Esophagus (tissue), 2 donors: ENCODE results near the gene ANKMY1. TPM values are rescaled to one million over a fixed set of nuclear protein-coding genes. Genes with fewer than 3 reads are reported as not detected.

ENCODE experiments used
- H3K27ac ChIP-seq, 2 donors: one replicate each; pipeline ENCODE4 v1.5.1; 2013; ENCODE audit warnings: low read depth in 2 of 2, mild to moderate bottlenecking in 2 of 2, inconsistent platforms in 1 of 2, low read length in 1 of 2, moderate library complexity in 1 of 2
- H3K27me3 ChIP-seq, 2 donors: one replicate each; pipeline ENCODE4 v1.6.1; 2013; ENCODE audit warnings: low read length in 2 of 2, control low read depth in 1 of 2, mild to moderate bottlenecking in 1 of 2; ENCODE audit not compliant: insufficient read depth in 2 of 2, control insufficient read depth in 1 of 2
- H3K36me3 ChIP-seq, 2 donors: one replicate each; pipeline ENCODE4 v1.6.1; 2013; ENCODE audit warnings: low read length in 1 of 2; ENCODE audit not compliant: control insufficient read depth in 2 of 2, insufficient read depth in 2 of 2
- H3K4me1 ChIP-seq, 2 donors: one replicate each; pipeline ENCODE4 v1.6.1; 2013; ENCODE audit warnings: low read length in 1 of 2; ENCODE audit not compliant: control insufficient read depth in 2 of 2, insufficient read depth in 2 of 2
- H3K4me3 ChIP-seq, 2 donors: one replicate each; pipeline ENCODE4 v1.5.1; 2013; ENCODE audit warnings: low read length in 2 of 2, mild to moderate bottlenecking in 2 of 2, low read depth in 1 of 2, moderate library complexity in 1 of 2
- H3K9me3 ChIP-seq, 2 donors: one replicate each; pipeline ENCODE4 v1.6.1; 2013; ENCODE audit warnings: mild to moderate bottlenecking in 2 of 2, low read depth in 1 of 2, low read length in 1 of 2, moderate library complexity in 1 of 2; ENCODE audit not compliant: control insufficient read depth in 2 of 2, insufficient read depth in 1 of 2
- WGBS, 2 donors: extraction: QIAGEN DNeasy Blood & Tissue Kit; methylation state at CpG; one replicate each; pipeline ENCODE4 v1.1.7; 2013; 5-methylcytosine and 5-hydroxymethylcytosine counted together
- polyA plus RNA-seq, 2 donors: library from polyadenylated mRNA; stranded (reverse); fragments of 200-250 nt; gene quantifications; one replicate each; pipeline ENCODE4 v1.2.3, GENCODE V29; 2013
- donor health status: healthy with polysubstance abuse.
- donor health status: Bipolar disorder and iron deficiency.

The ANKMY1 gene
- polyA plus RNA-seq, 2 donors, result 4.8 to 16.2 TPM

DNA sequence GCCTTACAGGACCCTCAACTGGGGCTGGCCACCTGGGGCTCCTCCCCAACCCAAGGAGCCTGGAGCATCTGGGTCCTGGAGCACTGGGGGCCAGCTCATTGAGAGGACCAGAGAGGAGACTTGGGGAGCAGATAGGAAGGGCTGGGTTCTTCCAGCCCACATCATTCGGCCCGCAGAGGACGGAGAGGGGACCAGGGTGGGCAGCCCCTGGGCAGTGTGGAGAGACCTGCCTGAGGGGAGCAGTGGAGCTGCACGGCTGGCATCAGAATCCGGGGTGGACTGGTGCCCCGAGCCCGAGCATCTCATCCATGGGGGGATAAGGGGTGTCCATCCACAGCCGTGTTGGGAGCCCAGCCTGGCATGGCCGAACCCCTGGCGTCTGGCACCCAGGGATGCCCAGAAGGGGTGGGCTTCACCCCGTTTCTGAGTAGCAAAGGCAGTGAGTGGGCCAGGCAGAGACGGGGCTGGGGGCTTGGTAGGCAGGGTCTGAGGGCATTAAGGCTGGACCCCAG is 111.1 kb downstream of the ANKMY1 start:
- WGBS, 2 donors, result 84 to 86% methylated on average over 12 of the region's 12 CpGs

DNA sequence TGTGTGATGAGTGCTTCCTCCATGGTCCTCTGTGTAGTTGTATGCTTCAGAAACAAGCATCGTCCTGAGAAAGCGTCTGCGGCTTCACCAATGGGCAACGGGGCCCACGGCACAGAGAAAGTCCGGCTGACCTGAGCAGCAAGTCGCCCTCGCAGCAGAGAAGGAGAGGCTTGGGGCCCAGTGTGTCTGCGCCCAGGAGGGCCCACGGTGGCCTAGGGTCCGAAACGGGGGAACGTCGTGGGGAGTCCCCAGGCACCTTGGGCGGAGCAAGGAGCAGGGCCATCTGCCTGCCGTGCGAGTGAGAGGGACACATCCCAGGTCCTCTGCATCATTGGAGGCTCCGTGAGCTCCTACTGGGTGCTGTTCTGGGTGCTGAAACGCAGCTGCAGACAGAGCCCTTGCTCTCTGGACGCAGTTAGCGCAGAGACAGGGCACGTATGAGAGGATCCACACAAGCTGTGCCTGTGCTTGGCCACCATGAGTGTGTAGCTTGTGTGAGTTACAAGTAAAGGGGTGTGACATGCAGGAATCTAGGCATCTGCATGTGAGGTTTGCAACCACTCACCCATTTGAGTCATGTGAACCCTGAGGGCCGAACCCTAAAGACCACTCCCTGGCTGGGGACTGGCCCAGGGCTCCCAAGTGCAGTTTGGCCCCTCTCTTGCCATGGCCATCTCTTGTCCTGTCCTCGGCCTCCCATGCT is 111.7 kb downstream of the ANKMY1 start:
- WGBS, 2 donors, result 81 to 84% methylated on average over 24 of the region's 24 CpGs
- H3K27ac ChIP-seq, result no peak overlapping the region
- H3K4me1 ChIP-seq, result peaks cover 6 to 76% of the 10 kb centered on the region in 2 donors
- no peak overlapping the region for H3K4me3 ChIP-seq
- H3K36me3 ChIP-seq, result peaks cover 0 to 17% of the 10 kb centered on the region in 2 donors
- H3K9me3 ChIP-seq, result no peaks in the 10 kb centered on the region
- H3K27me3 ChIP-seq, result no peaks in the 10 kb centered on the region

More for the DNA sequence above, 111.1 kb downstream of the ANKMY1 start:
- no peak overlapping the region for H3K27ac ChIP-seq
- no peaks in the 10 kb centered on the region for H3K9me3 ChIP-seq
- no peak overlapping the region for H3K4me3 ChIP-seq
- no peaks in the 10 kb centered on the region for H3K27me3 ChIP-seq
- peaks cover 8 to 77% of the 10 kb centered on the region in 2 donors for H3K4me1 ChIP-seq
- H3K36me3 ChIP-seq, result peaks cover 0 to 17% of the 10 kb centered on the region in 2 donors

DNA sequence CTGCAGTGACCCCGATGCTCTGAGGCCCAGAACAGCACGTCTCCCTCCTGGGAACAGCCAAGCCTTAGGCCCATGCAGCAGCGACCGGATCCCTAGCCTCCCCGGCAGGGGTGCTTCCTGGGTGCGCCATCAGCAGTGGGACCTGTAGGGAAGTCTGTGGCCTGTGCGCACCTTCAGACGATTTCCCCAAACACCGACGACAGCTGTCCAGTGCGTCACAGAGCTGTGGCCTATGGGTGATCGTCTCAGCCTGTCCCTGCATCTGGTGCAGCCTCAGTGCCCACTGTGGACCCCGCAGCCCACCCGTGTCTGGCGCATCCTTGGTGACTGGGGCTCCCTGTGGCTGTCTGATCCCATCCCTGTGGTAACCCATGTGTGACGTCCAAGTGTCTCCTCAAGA is 113.3 kb downstream of the ANKMY1 start:
- Histone ChIP-seq H3K36me3 (peaks cover 0 to 17% of the 10 kb centered on the region in 2 donors), H3K4me1 (peaks cover 6 to 72% of the 10 kb centered on the region in 2 donors), H3K9me3 (no peaks in the 10 kb centered on the region), H3K27ac (no peak overlapping the region), H3K4me3 (no peak overlapping the region), H3K27me3 (no peaks in the 10 kb centered on the region)
- 85 to 87% methylated on average over 16 of the region's 16 CpGs for whole genome bisulfite sequencing, 2 donors

DNA sequence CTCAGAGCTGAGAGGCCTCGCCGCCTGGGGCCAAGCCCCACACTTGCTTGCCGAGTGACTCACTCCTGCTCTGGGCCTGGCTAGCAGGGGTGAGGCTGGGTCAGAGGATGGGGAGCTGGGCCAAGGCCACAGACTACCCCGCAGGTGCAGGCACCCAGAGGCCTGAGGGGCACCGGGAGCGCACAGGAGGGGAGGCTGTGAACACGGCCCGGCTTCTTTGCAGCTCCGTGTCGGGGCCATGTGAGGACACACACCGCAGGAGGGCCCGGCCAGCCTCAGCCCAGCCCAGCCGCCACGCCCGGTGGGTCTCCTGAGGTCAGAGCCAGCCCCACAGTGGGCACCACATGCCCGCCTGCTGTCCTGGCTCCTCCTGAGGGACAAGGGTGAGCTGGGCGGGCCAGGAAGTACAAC is 113.9 kb downstream of the ANKMY1 start:
- Histone ChIP-seq H3K27me3 (no peaks in the 10 kb centered on the region), H3K27ac (peak overlapping the region in 1 of 2 donors; percentile 14), H3K4me3 (no peak overlapping the region), H3K36me3 (peaks cover 0 to 17% of the 10 kb centered on the region in 2 donors), H3K4me1 (peaks cover 6 to 72% of the 10 kb centered on the region in 2 donors), H3K9me3 (no peaks in the 10 kb centered on the region)
- WGBS, 2 donors, result 50 to 68% methylated on average over 16 to 17 of the region's 17 CpGs

DNA sequence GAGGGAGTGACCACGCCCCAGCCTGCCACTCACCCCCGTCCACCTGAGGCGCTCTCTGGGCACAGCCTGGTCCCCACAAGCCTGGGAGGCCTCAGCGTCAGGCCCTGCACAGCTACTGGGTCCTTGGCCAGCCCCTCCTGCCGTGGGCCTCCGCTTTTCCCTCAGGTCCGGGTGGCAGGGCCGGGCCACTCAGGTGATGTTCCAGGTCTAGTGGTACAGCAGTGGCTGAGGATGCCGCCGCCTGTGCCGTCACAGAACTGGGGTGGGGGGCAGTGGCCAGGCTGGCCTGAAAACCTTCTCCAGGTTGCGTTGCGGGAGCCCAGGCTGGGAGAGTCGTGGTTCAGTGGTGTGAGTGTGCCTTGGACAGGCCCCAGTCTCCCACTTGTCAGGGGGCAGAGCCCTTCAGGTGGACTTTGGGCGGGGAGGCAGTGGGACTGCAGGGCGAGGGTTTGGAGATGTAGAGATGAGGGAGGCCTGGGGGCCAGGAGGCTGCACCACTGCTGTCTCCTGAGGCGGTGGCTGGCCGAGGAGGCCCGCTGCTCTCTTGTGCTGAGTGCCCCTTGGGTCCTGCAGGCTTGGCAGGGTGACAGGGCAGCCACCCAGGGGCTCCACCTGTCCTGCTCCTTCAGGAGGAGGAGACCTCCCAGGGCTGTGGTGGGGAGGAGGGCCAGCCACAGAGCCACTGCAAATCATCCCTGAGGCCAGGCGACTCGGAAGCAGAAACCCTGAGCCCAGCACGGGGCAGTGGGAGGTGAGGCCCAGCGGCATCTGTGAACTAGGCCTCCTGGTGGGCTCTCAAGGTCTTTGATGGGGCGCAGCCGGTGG is 114.7 kb downstream of the ANKMY1 start:
- Histone ChIP-seq H3K27me3 (no peaks in the 10 kb centered on the region), H3K27ac (peak overlapping the region; percentile 1 to 25), H3K9me3 (no peaks in the 10 kb centered on the region), H3K4me3 (no peak overlapping the region), H3K4me1 (peaks cover 6 to 68% of the 10 kb centered on the region in 2 donors), H3K36me3 (peaks cover 0 to 17% of the 10 kb centered on the region in 2 donors)
- 65 to 86% methylated on average over 25 of the region's 25 CpGs for WGBS, 2 donors

DNA sequence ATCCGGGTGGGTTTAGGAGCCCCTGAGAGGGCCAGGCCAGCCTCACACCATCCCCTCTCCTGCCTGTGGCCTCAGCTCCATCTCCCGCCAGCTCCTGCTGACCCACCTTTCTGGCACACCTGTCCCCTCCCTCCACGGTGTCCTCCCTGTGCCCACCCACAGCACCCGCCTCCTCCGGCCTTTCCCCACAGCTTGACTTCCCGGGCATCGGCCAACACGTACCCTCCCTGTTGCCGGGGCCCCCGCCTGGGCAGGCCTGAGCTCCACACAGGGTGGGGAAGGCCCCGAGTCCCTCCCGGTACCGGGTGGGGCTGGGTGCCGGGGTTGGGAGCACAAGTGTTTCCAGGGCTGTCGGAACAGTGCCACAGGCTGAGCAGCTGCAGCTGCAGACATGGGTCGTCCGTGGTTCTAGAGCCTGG is 115.8 kb downstream of the ANKMY1 start:
- no peaks in the 10 kb centered on the region for H3K9me3 ChIP-seq
- WGBS, 2 donors, result 46 to 67% methylated on average over 16 to 17 of the region's 17 CpGs
- H3K4me1 ChIP-seq, result peaks cover 10 to 67% of the 10 kb centered on the region in 2 donors
- no peak overlapping the region for H3K4me3 ChIP-seq
- H3K27me3 ChIP-seq, result no peaks in the 10 kb centered on the region
- H3K36me3 ChIP-seq, result peaks cover 0 to 15% of the 10 kb centered on the region in 2 donors
- peak overlapping the region; percentile 85 to 86 for H3K27ac ChIP-seq

DNA sequence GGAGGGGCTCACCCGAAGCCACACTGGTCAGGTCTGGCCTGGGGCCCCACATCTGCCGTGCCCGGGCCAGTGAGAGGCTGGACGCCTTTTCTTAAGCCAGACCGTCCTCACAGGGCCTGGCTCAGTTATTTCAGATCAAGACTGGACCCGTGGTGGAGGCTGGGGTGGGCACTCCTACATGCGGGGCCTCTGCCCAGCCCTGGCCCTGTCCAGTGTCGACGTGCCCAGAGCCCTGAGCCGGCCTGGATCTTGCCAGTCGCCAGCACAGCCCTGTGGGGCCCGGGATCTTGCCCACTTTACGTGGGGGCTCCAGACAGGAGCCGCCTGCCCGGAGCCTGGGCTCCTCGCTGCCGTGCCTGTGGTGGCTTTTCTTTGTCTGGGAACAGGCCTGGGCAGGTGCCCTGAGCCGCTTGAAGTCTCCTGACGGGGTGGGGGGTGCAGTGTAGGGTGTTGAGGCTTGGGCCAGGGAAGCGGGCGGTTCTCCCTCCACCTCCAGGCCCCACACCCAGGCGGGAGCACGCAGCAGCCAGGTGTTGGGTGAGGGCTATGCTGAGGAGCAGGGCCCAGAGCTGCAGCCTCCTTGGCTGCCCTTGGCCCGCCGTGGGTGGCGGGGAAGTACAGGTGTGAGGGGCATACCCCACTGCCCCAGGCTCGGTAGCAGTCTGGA is 116.3 kb downstream of the ANKMY1 start:
- Histone ChIP-seq H3K4me1 (peaks cover 15 to 68% of the 10 kb centered on the region in 2 donors), H3K4me3 (no peak overlapping the region), H3K36me3 (peaks cover 0 to 15% of the 10 kb centered on the region in 2 donors), H3K27me3 (no peaks in the 10 kb centered on the region), H3K9me3 (no peaks in the 10 kb centered on the region), H3K27ac (peak overlapping the region; percentile 85 to 86)
- 49 to 57% methylated on average over 27 of the region's 27 CpGs for WGBS, 2 donors

DNA sequence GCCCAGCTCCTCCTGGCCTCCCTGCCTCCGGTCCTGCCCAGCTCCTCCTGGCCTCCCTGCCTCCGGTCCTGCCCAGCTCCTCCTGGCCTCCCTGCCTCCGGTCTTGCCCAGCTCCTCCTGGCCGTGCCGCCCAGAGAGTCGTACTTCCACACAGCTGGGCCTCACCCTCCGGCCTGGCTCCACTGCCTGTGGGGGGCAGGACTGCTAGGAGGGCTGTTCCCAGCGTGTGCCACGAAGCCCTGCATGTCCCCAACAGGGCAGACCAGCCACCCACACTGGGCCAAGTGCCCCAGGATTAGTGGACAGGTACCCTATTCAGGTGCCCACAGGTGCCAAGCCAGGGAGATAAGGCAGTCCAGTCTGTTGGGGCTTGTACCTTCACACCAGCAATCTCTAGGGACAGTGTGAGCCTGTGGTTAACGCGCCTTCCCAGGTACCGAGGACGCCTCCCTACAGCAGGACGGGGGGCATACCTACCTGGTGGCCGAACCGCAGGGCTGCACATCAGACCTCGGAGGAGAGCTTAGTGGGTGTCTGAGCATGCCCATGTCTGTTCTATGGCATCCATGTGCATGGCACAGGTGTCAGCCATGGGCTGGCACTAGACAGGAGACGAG is 117.0 kb downstream of the ANKMY1 start:
- peaks cover 0 to 9% of the 10 kb centered on the region in 2 donors for H3K36me3 ChIP-seq
- no peaks in the 10 kb centered on the region for H3K9me3 ChIP-seq
- WGBS, 2 donors, result 52 to 70% methylated on average over 17 to 18 of the region's 18 CpGs
- no peak overlapping the region for H3K4me3 ChIP-seq
- no peaks in the 10 kb centered on the region for H3K27me3 ChIP-seq
- peak overlapping the region; percentile 85 to 86 for H3K27ac ChIP-seq
- H3K4me1 ChIP-seq, result peaks cover 14 to 62% of the 10 kb centered on the region in 2 donors

DNA sequence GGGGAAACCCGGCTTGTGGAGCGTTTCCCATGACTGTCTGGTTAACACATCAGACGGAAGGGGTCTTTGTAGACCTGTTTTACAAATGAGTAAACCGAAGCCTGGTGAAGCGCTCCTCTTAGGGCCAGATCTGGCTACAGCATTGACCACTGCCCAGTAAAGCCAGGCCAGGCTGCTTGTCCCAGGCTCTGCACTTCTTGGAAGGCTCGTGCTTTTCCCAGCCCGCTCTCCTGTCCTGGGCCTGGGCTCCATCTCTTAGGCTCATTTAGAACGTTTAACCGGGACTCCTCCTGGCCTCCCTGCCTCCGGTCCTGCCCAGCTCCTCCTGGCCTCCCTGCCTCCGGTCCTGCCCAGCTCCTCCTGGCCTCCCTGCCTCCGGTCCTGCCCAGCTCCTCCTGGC is 117.5 kb downstream of the ANKMY1 start:
- Histone ChIP-seq H3K4me1 (peaks cover 13 to 62% of the 10 kb centered on the region in 2 donors), H3K4me3 (no peak overlapping the region), H3K36me3 (peaks cover 0 to 7% of the 10 kb centered on the region in 2 donors), H3K27ac (no peak overlapping the region), H3K9me3 (no peaks in the 10 kb centered on the region), H3K27me3 (no peaks in the 10 kb centered on the region)
- 83 to 89% methylated on average over 10 to 11 of the region's 12 CpGs for WGBS, 2 donors
